ENCODE measurements around the gene GAS6. TPM values are rescaled to one million over a fixed set of nuclear protein-coding genes. Genes with fewer than 3 reads are reported as not detected.

GAS6 gene
- total RNA-seq, 2 experiments from 2014 or later = 1.7 to 3.2 TPM

DNA sequence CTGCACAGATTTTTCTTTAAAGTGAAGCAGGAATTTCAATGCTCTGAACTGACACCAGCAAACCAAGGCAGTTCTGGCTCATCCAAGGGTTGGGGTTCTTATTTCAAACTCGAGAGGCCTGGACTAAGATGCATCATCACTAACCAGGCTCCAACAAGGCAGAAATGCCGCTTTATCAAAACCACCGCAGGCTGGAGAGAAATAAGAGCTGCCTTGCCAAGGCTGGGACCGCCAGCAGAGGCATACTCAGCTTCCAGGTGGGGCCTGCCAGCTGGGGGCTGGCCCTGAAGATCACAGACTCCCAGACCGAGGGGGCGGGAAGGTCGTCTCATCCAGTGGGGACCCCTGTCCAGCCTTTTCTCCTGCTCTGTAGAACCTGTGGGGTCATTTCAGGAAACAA, 37.4 kb upstream of the GAS6 start:
- H3K4me3 Mint-ChIP-seq = no peak overlapping the region
- CTCF ChIA-PET = no interaction called here
- H3K4me1 Mint-ChIP-seq (ENCODE audit: low read depth) = no peaks in the 10 kb centered on the region
- peaks cover 4% of the 10 kb centered on the region for H3K27me3 Mint-ChIP-seq (ENCODE audit: low read depth)
- no peaks in the 10 kb centered on the region for H3K36me3 Mint-ChIP-seq (ENCODE audit: low read depth)
- intact Hi-C loops (cut with micrococcal nuclease) = no loop called here
- H3K27ac Mint-ChIP-seq = no peak overlapping the region
- no peaks in the 10 kb centered on the region for H3K9me3 Mint-ChIP-seq
- DNase-seq = no peak

- intact Hi-C loops (cut with micrococcal nuclease) = no loop called here
- Mint-ChIP-seq H3K4me3 (no peak overlapping the region), H3K27ac (no peak overlapping the region), H3K4me1 (ENCODE audit: low read depth) (no peaks in the 10 kb centered on the region), H3K9me3 (no peaks in the 10 kb centered on the region), H3K27me3 (ENCODE audit: low read depth) (peaks cover 4% of the 10 kb centered on the region), H3K36me3 (ENCODE audit: low read depth) (no peaks in the 10 kb centered on the region)
- DNase-seq = no peak
- CTCF ChIA-PET = no interaction called here
These were observed 36.8 kb upstream of the GAS6 start for GRCh38 chr13:113900646-113901045.

GRCh38 chr13:113898391-113898790, 34.5 kb upstream of the GAS6 start:
- no peaks in the 10 kb centered on the region for H3K36me3 Mint-ChIP-seq (ENCODE audit: low read depth)
- peaks cover 4% of the 10 kb centered on the region for H3K27me3 Mint-ChIP-seq (ENCODE audit: low read depth)
- CTCF ChIA-PET = no interaction called here
- H3K27ac Mint-ChIP-seq = no peak overlapping the region
- no peaks in the 10 kb centered on the region for H3K4me1 Mint-ChIP-seq (ENCODE audit: low read depth)
- intact Hi-C loops (cut with micrococcal nuclease) = no loop called here
- no peak overlapping the region for H3K4me3 Mint-ChIP-seq
- H3K9me3 Mint-ChIP-seq = no peaks in the 10 kb centered on the region
- no peak for DNase-seq

DNA sequence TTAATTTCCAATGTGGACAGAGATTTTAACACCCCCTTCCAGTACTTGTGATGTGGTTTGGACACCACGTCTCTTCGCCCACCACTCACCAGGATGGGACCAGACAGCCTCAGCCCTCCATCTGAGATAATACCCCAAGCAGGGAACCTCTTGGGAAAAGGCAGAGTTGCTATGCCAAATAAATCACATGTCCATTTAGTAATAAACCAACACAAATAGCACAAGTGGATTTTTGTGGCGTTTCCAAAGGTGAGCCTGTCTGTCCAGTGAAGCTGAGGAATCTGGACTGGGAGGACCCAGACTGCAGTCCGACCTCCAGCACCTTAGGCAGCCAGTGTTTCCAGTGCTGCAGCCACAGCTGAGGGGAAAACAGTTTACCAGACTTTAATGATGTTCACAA, 34.1 kb upstream of the GAS6 start:
- no peak for DNase-seq
- Mint-ChIP-seq H3K27me3 (ENCODE audit: low read depth) (peaks cover 4% of the 10 kb centered on the region), H3K27ac (no peak overlapping the region), H3K36me3 (ENCODE audit: low read depth) (no peaks in the 10 kb centered on the region), H3K4me3 (no peak overlapping the region), H3K4me1 (ENCODE audit: low read depth) (no peaks in the 10 kb centered on the region), H3K9me3 (no peaks in the 10 kb centered on the region)
- intact Hi-C loops (cut with micrococcal nuclease) = no loop called here
- CTCF ChIA-PET = no interaction called here

DNA sequence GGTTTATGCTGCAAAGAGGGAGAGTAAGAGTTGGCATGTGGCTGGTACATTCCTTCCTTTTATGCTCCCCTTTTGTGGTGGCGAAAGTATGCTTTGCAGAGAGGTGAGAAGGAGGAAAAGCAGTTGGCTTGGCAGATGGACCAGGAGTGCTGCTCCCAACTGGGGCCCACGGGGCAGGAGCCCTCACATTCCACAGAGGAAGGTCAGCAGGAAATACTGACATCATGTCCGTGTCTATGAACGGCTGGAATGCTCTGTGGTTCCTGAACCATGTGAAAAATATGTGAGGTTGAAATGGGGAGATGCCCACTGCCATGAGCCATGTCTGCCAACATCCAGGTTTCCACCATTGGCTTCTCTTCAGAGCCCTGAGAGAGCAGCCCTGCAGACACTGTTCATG, 33.3 kb upstream of the GAS6 start:
- DNase-seq = no peak
- intact Hi-C loops (cut with micrococcal nuclease) = no loop called here
- Mint-ChIP-seq H3K27ac (no peak overlapping the region), H3K4me3 (no peak overlapping the region), H3K27me3 (ENCODE audit: low read depth) (peaks cover 4% of the 10 kb centered on the region), H3K36me3 (ENCODE audit: low read depth) (no peaks in the 10 kb centered on the region), H3K4me1 (ENCODE audit: low read depth) (no peaks in the 10 kb centered on the region), H3K9me3 (no peaks in the 10 kb centered on the region)
- CTCF ChIA-PET = no interaction called here

- no peaks in the 10 kb centered on the region for H3K9me3 Mint-ChIP-seq
- H3K27ac Mint-ChIP-seq = no peak overlapping the region
- no peaks in the 10 kb centered on the region for H3K27me3 Mint-ChIP-seq (ENCODE audit: low read depth)
- H3K36me3 Mint-ChIP-seq (ENCODE audit: low read depth) = no peaks in the 10 kb centered on the region
- CTCF ChIA-PET = no interaction called here
- intact Hi-C loops (cut with micrococcal nuclease) = no loop called here
- no peaks in the 10 kb centered on the region for H3K4me1 Mint-ChIP-seq (ENCODE audit: low read depth)
- no peak overlapping the region for H3K4me3 Mint-ChIP-seq
- no peak for DNase-seq
These were observed 31.6 kb upstream of the GAS6 start for GRCh38 chr13:113895436-113895835.

- H3K27ac Mint-ChIP-seq = no peak overlapping the region
- no peaks in the 10 kb centered on the region for H3K4me1 Mint-ChIP-seq (ENCODE audit: low read depth)
- no peak for DNase-seq
- H3K4me3 Mint-ChIP-seq = no peak overlapping the region
- no peaks in the 10 kb centered on the region for H3K36me3 Mint-ChIP-seq (ENCODE audit: low read depth)
- intact Hi-C loops (cut with micrococcal nuclease) = no loop called here
- no peaks in the 10 kb centered on the region for H3K9me3 Mint-ChIP-seq
- CTCF ChIA-PET = no interaction called here
- no peaks in the 10 kb centered on the region for H3K27me3 Mint-ChIP-seq (ENCODE audit: low read depth)
These were observed 27.1 kb upstream of the GAS6 start for GRCh38 chr13:113890774-113891480.

- intact Hi-C loops (cut with micrococcal nuclease) = no loop called here
- no peak for DNase-seq
- H3K27me3 Mint-ChIP-seq (ENCODE audit: low read depth) = no peaks in the 10 kb centered on the region
- CTCF ChIA-PET = interaction anchor here (0.7 kb wide), 1 partner anchor 44 kb away, joined by 3 read pairs; no protein-coding TSS in a partner anchor
- no peak overlapping the region for H3K27ac Mint-ChIP-seq
- H3K4me1 Mint-ChIP-seq (ENCODE audit: low read depth) = no peaks in the 10 kb centered on the region
- H3K4me3 Mint-ChIP-seq = no peak overlapping the region
- H3K36me3 Mint-ChIP-seq (ENCODE audit: low read depth) = no peaks in the 10 kb centered on the region
- H3K9me3 Mint-ChIP-seq = no peaks in the 10 kb centered on the region
These were observed 25.6 kb upstream of the GAS6 start for GRCh38 chr13:113889467-113889866.

- H3K27ac Mint-ChIP-seq = no peak overlapping the region
- CTCF ChIA-PET = interaction anchor here (0.7 kb wide), 1 partner anchor 43 kb away, joined by 3 read pairs; no protein-coding TSS in a partner anchor
- H3K27me3 Mint-ChIP-seq (ENCODE audit: low read depth) = no peaks in the 10 kb centered on the region
- no peaks in the 10 kb centered on the region for H3K9me3 Mint-ChIP-seq
- no peaks in the 10 kb centered on the region for H3K4me1 Mint-ChIP-seq (ENCODE audit: low read depth)
- DNase-seq = no peak
- no peaks in the 10 kb centered on the region for H3K36me3 Mint-ChIP-seq (ENCODE audit: low read depth)
- no peak overlapping the region for H3K4me3 Mint-ChIP-seq
- intact Hi-C loops (cut with micrococcal nuclease) = no loop called here
These were observed 24.9 kb upstream of the GAS6 start for GRCh38 chr13:113888701-113889330.

DNA sequence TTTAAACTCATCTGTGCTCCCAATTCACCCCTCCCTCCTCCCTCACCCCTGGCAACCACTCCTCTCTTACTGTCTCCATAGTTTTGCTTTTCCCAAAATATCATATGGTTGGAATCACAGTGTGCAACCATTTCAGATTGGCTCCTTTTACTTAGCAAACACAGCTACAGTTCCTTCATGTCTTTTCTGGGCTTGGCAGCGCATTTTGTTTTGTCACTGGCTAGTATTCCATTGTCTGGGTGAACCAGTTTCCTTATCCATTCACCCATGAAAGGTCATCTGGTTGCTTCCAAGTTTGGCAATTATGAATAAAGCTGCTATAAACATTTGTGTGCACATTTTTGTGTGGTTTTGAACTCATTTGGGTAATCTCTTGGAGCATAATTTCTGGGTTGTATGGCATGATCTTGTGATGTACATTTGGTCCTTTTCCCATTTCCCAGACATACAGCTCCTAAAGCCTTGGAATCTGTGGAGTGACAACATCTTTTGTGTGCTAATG, 23.9 kb upstream of the GAS6 start:
- intact Hi-C loops (cut with micrococcal nuclease) = no loop called here
- Mint-ChIP-seq H3K4me3 (no peak overlapping the region), H3K36me3 (ENCODE audit: low read depth) (no peaks in the 10 kb centered on the region), H3K27me3 (ENCODE audit: low read depth) (no peaks in the 10 kb centered on the region), H3K27ac (no peak overlapping the region), H3K9me3 (no peaks in the 10 kb centered on the region), H3K4me1 (ENCODE audit: low read depth) (peaks cover 4% of the 10 kb centered on the region)
- no peak for DNase-seq
- CTCF ChIA-PET = no interaction called here

- CTCF ChIA-PET = no interaction called here
- H3K27me3 Mint-ChIP-seq (ENCODE audit: low read depth) = no peaks in the 10 kb centered on the region
- no peak for DNase-seq
- intact Hi-C loops (cut with micrococcal nuclease) = no loop called here
- no peak overlapping the region for H3K4me3 Mint-ChIP-seq
- H3K36me3 Mint-ChIP-seq (ENCODE audit: low read depth) = no peaks in the 10 kb centered on the region
- peaks cover 15% of the 10 kb centered on the region for H3K4me1 Mint-ChIP-seq (ENCODE audit: low read depth)
- no peaks in the 10 kb centered on the region for H3K9me3 Mint-ChIP-seq
- no peak overlapping the region for H3K27ac Mint-ChIP-seq
These were observed 22.8 kb upstream of the GAS6 start for GRCh38 chr13:113886561-113887112.

DNA sequence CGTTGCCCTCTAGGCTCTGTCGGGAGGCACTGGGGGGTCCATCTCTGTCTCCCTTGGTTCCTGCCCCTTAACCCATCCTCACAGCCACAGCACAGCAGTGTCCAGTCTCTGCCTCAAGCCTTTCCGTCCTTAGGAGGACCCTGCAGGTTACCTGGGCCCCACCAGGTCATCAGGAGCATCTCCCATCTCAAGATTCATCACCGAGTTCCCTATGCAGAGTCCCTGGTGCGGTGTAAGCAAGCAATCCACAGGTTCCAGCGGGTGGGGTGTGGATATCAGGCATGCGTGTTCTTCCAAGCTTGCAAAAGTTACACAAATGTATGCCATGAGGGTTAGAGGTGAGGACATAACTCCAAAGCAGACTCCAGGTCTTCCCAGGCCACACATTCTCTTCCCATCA, 20.9 kb upstream of the GAS6 start:
- H3K4me3 Mint-ChIP-seq = no peak overlapping the region
- H3K36me3 Mint-ChIP-seq (ENCODE audit: low read depth) = no peaks in the 10 kb centered on the region
- H3K27me3 Mint-ChIP-seq (ENCODE audit: low read depth) = no peaks in the 10 kb centered on the region
- peaks cover 23% of the 10 kb centered on the region for H3K4me1 Mint-ChIP-seq (ENCODE audit: low read depth)
- intact Hi-C loops (cut with micrococcal nuclease) = no loop called here
- no peak overlapping the region for H3K27ac Mint-ChIP-seq
- no peak for DNase-seq
- CTCF ChIA-PET = no interaction called here
- no peaks in the 10 kb centered on the region for H3K9me3 Mint-ChIP-seq

Measured in activated naive CD4-positive, alpha-beta T cell treated with anti-CD3 and anti-CD28 coated beads for 36 hours (primary cell).